GM23338 (cell line): Measurements from ENCODE around the gene NID1.

Experiments
- CREB1 ChIP-seq: fragments of 250-450 bp; sonication (Bioruptor Pico); IDR thresholded peaks from 2 replicates; pipeline ENCODE4 v1.5.0; 2020; ENCODE audit warnings: low read depth, mild to moderate bottlenecking, moderate library complexity
- EZH2 ChIP-seq: fragments of 200-600 bp; sonication (generic); IDR thresholded peaks from one replicate; pipeline ENCODE4 v1.8.0; 2017; ENCODE audit warnings: antibody characterized with exemption, mild to moderate bottlenecking, low read depth; ENCODE audit not compliant: unreplicated experiment
- EZH2phosphoT487 ChIP-seq: fragments of 200-600 bp; sonication (generic); IDR thresholded peaks from one replicate; pipeline ENCODE4 v1.8.1; 2018; ENCODE audit warnings: antibody characterized with exemption; ENCODE audit not compliant: unreplicated experiment
- JUNB ChIP-seq: IDR thresholded peaks from one replicate; pipeline ENCODE4 v1.6.1; 2016; ENCODE audit warnings: antibody characterized with exemption; ENCODE audit not compliant: unreplicated experiment
- POLR2AphosphoS5 ChIP-seq: IDR thresholded peaks from 2 replicates; pipeline ENCODE4 v1.6.1; 2016; ENCODE audit warnings: antibody characterized with exemption, low read depth
- ZNF114 ChIP-seq: fragments of 250-450 bp; sonication (Bioruptor Pico); IDR thresholded peaks from 2 replicates; pipeline ENCODE4 v1.5.0; 2020; ENCODE audit warnings: mild to moderate bottlenecking, moderate library complexity
- ZNF331 ChIP-seq: fragments of 250-450 bp; sonication (Bioruptor Pico); IDR thresholded peaks from 2 replicates; pipeline ENCODE4 v1.5.0; 2020; ENCODE audit warnings: low read depth, mild to moderate bottlenecking, moderate library complexity
- TF ChIP-seq, protein P1 (sequence below), 2 experiments: fragments of 200-600 bp in 1 of 2; sonication (generic) in 1 of 2; conservative IDR thresholded peaks; 2 replicates each; pipeline versions ENCODE4 v1.5.1 to v1.6.1; 2016 to 2017; ENCODE audit warnings: antibody characterized with exemption in 2 of 2, low read depth in 2 of 2, mild to moderate bottlenecking in 2 of 2, moderate library complexity in 1 of 2
- TF ChIP-seq, protein P2 (sequence below): IDR thresholded peaks from 2 replicates; pipeline ENCODE4 v1.6.1; 2016; ENCODE audit warnings: antibody characterized with exemption
- TF ChIP-seq, protein P3 (sequence below): IDR thresholded peaks from one replicate; pipeline ENCODE4 v1.6.1; 2018; ENCODE audit warnings: antibody characterized with exemption; ENCODE audit not compliant: unreplicated experiment

DNA sequence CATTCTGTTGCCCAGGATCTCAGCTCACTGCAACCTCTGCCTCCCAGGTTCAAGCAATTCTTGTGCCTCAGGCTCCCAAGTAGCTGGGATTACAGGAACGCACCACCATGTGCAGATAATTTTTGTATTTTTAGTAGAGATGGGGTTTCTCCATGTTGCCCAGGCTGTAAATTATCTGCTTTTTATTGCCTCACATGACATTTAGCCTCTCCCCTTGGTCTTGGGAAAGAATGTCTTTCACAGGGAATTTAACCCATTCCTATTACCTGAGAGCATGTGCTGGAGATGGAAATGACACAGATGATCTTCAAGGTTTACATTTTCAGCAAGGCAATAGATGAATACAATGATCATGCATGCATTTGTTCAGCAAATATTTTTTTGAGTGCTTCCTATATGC lies 75.8 kb downstream of the NID1 start:
- TF ChIP-seq, protein P1, sequence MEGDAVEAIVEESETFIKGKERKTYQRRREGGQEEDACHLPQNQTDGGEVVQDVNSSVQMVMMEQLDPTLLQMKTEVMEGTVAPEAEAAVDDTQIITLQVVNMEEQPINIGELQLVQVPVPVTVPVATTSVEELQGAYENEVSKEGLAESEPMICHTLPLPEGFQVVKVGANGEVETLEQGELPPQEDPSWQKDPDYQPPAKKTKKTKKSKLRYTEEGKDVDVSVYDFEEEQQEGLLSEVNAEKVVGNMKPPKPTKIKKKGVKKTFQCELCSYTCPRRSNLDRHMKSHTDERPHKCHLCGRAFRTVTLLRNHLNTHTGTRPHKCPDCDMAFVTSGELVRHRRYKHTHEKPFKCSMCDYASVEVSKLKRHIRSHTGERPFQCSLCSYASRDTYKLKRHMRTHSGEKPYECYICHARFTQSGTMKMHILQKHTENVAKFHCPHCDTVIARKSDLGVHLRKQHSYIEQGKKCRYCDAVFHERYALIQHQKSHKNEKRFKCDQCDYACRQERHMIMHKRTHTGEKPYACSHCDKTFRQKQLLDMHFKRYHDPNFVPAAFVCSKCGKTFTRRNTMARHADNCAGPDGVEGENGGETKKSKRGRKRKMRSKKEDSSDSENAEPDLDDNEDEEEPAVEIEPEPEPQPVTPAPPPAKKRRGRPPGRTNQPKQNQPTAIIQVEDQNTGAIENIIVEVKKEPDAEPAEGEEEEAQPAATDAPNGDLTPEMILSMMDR (conservative IDR thresholded peaks at IDR 0.05; ENCODE audit: low read depth in 2 of 2) = no peak
- TF ChIP-seq EZH2 (no peak), POLR2AphosphoS5 (no peak), EZH2phosphoT487 (no peak), ZNF114 (CRISPR knock-in tag) (no peak), CREB1 (CRISPR knock-in tag) (no peak), JUNB (no peak), ZNF331 (no peak)
- TF ChIP-seq, protein P2, sequence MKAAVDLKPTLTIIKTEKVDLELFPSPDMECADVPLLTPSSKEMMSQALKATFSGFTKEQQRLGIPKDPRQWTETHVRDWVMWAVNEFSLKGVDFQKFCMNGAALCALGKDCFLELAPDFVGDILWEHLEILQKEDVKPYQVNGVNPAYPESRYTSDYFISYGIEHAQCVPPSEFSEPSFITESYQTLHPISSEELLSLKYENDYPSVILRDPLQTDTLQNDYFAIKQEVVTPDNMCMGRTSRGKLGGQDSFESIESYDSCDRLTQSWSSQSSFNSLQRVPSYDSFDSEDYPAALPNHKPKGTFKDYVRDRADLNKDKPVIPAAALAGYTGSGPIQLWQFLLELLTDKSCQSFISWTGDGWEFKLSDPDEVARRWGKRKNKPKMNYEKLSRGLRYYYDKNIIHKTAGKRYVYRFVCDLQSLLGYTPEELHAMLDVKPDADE = no peak
- TF ChIP-seq, protein P3, sequence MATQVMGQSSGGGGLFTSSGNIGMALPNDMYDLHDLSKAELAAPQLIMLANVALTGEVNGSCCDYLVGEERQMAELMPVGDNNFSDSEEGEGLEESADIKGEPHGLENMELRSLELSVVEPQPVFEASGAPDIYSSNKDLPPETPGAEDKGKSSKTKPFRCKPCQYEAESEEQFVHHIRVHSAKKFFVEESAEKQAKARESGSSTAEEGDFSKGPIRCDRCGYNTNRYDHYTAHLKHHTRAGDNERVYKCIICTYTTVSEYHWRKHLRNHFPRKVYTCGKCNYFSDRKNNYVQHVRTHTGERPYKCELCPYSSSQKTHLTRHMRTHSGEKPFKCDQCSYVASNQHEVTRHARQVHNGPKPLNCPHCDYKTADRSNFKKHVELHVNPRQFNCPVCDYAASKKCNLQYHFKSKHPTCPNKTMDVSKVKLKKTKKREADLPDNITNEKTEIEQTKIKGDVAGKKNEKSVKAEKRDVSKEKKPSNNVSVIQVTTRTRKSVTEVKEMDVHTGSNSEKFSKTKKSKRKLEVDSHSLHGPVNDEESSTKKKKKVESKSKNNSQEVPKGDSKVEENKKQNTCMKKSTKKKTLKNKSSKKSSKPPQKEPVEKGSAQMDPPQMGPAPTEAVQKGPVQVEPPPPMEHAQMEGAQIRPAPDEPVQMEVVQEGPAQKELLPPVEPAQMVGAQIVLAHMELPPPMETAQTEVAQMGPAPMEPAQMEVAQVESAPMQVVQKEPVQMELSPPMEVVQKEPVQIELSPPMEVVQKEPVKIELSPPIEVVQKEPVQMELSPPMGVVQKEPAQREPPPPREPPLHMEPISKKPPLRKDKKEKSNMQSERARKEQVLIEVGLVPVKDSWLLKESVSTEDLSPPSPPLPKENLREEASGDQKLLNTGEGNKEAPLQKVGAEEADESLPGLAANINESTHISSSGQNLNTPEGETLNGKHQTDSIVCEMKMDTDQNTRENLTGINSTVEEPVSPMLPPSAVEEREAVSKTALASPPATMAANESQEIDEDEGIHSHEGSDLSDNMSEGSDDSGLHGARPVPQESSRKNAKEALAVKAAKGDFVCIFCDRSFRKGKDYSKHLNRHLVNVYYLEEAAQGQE = no peak
